BE2C (cell line): ENCODE results near the gene SMAD5.
A peak's percentile ranks its signal among the peaks of the same experiment; 100 is the strongest.

ENCODE experiments used
- DNase-seq: peaks from one replicate; pipeline ENCODE4 v3.0.0-alpha.2; 2020
- H3K27me3 ChIP-seq: fragments of 250-450 bp; sonication (Bioruptor Pico); 2 replicates; pipeline ENCODE4 v1.5.1; 2020; ENCODE audit warnings: mild to moderate bottlenecking
- H3K36me3 ChIP-seq: fragments of 250-450 bp; sonication (Bioruptor Pico); 2 replicates; pipeline ENCODE4 v1.5.1; 2020; ENCODE audit warnings: mild to moderate bottlenecking
- H3K4me1 ChIP-seq: fragments of 250-450 bp; sonication (Bioruptor Pico); 2 replicates; pipeline ENCODE4 v1.5.1; 2020
- H3K4me3 ChIP-seq: 2 replicates; pipeline ENCODE4 v1.5.1; 2011; ENCODE audit warnings: low read depth, low read length
- H3K9me3 ChIP-seq: fragments of 250-450 bp; sonication (Bioruptor Pico); 2 replicates; pipeline ENCODE4 v1.5.1; 2020
- TF ChIP-seq, protein P1 (sequence below): IDR thresholded peaks from 2 replicates; pipeline ENCODE4 v1.5.1; 2012; ENCODE audit warnings: mild to moderate bottlenecking, low read depth, low read length

Gene SMAD5

DNA sequence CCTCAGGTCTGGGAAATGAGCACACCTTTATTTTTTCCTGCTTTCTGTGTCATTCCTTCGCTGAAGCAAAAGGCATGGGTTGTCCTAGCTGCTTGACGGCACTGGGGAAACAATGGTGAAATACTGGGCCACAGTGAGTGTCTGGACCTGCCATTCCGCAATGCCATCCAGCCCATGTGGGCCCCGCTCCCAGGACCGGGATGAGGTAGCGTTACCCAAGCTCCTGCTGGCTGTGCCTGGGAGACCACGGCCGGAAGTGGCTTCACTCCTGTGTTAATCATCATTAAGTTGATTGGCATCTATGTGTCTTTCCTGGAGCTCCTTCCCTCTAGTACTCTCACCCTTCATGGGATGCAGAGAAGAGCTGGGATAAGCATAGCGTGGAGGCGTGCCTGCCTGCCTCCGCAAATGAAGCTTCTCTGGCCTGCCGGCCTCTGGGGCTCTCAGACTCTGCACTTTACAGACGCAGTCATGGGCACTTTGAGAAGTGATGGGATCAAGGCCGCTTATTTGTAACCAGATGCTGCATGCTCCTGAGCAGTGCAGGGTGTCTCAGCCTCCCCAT lies 76.8 kb downstream of the SMAD5 start:
- H3K9me3 ChIP-seq = no peaks in the 10 kb centered on the region
- H3K36me3 ChIP-seq = no peaks in the 10 kb centered on the region
- H3K4me3 ChIP-seq = no peak overlapping the region
- no peaks in the 10 kb centered on the region for H3K4me1 ChIP-seq
- peaks cover 10% of the 10 kb centered on the region for H3K27me3 ChIP-seq
- TF ChIP-seq, protein P1, sequence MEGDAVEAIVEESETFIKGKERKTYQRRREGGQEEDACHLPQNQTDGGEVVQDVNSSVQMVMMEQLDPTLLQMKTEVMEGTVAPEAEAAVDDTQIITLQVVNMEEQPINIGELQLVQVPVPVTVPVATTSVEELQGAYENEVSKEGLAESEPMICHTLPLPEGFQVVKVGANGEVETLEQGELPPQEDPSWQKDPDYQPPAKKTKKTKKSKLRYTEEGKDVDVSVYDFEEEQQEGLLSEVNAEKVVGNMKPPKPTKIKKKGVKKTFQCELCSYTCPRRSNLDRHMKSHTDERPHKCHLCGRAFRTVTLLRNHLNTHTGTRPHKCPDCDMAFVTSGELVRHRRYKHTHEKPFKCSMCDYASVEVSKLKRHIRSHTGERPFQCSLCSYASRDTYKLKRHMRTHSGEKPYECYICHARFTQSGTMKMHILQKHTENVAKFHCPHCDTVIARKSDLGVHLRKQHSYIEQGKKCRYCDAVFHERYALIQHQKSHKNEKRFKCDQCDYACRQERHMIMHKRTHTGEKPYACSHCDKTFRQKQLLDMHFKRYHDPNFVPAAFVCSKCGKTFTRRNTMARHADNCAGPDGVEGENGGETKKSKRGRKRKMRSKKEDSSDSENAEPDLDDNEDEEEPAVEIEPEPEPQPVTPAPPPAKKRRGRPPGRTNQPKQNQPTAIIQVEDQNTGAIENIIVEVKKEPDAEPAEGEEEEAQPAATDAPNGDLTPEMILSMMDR = no peak
- DNase-seq = no peak

DNA sequence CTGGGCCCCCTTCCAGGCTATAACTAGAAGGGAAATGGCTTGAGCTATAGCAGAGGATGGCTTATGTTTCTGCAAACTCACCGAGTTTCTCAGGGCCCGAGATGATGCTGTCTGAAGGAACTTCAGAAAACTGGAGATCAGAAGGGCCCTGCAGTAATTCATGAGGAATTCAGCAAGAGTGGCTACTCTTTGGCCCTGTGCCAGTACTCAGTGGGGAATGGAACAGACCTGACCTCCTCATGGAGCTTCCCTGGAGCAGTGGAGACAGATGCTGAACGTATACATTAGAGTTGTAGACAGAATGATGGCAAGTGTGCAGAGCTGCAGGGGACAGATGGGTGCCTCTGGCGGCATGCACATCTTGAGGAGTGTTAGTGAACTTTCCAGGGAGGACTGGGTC lies 77.6 kb downstream of the SMAD5 start:
- H3K9me3 ChIP-seq = no peaks in the 10 kb centered on the region
- no peak for DNase-seq
- no peak overlapping the region for H3K4me3 ChIP-seq
- H3K27me3 ChIP-seq = peaks cover 13% of the 10 kb centered on the region
- H3K4me1 ChIP-seq = no peaks in the 10 kb centered on the region
- TF ChIP-seq, protein P1 = no peak
- no peaks in the 10 kb centered on the region for H3K36me3 ChIP-seq

DNA sequence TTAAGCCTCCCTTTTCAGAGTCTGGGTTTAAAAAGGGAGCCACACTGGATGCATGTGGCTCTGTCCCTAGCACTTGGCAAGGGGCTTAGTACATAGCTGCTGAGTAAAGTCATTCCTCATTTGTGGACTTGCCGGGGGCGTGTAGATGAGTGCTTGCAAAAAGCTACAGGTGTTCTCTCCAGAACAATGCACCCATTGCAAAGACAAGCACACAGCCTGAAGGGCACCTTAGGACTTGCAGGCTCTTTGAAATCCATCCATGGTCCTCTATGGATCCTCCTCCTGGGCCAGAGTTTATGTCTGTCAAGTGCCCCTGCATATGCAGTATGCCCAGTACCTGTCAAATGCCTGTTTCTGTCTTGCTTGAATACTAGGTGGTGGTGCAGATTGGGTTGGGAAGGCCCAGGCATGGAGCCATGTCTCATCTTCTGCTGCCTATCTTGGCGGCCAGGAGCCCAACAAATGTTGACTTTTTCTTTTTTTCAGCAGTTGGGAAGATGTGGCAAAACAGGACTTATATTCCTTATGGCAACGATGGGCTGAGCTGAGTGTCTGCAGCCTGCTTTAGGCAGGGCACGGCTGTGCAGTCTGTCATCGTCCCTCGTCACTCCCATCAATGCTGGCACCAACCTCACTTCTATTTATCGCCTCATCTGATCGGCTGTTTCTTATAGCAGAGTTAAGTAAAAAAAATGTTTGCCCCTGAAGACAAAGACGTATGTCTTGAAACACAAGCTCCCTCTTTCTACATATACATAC lies 78.8 kb downstream of the SMAD5 start:
- H3K36me3 ChIP-seq = no peaks in the 10 kb centered on the region
- H3K4me1 ChIP-seq = no peaks in the 10 kb centered on the region
- DNase-seq = no peak
- TF ChIP-seq, protein P1 = no peak
- H3K9me3 ChIP-seq = no peaks in the 10 kb centered on the region
- peaks cover 13% of the 10 kb centered on the region for H3K27me3 ChIP-seq
- no peak overlapping the region for H3K4me3 ChIP-seq

DNA sequence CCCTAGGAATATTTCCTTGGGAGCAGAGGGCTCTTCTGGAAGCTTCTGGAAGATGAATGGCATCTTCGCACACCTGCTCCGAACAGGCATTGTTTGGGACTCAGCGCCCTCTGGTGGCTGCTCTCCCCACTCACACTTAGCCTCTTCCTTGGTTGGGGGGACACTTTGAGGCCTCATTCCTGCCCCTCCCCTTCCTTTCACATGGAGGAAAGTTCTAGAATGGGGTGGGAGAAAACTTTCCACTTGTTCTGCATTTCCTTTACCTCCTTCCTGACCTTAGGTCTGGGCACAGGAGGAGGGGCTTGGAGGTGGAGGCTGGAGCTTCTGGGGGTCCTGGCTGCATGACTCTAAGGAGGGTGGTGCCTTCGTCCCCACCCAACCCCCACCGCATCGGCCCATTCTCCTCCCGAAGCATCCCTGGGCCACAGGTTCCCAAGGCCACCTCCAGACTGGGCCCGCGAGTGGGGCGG lies 79.6 kb downstream of the SMAD5 start:
- peaks cover 13% of the 10 kb centered on the region for H3K27me3 ChIP-seq
- peak; percentile 66 for DNase-seq
- no peak overlapping the region for H3K4me3 ChIP-seq
- no peaks in the 10 kb centered on the region for H3K36me3 ChIP-seq
- TF ChIP-seq, protein P1 = peak; percentile 91
- H3K4me1 ChIP-seq = no peaks in the 10 kb centered on the region
- no peaks in the 10 kb centered on the region for H3K9me3 ChIP-seq

DNA sequence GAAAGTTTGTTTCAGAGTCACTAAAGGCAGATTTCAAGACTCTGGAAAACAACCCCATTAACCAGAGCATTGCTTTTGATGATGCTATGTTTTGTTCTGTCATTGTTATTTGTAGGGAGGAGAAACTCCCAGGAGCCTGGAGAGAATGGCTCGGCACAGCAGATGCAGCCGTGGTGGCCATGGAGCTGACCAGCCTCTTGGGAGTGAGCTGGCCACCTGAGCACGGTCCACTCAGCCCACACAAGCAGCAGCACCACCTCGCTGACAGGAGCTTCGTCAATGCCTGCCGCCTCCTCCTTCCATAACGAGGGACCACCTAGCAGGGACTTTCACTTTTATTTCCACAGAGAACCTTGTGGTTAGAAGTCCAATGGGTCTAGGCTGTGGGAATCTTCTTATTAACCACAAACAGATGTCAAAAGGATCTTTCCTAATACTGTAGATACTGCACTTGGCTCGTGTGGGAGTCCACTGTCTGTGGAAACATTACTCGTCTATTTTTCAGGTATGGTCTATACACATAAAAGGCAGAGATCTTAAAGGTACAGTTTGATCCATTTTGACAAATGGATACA lies 81.4 kb downstream of the SMAD5 start:
- TF ChIP-seq, protein P1 = no peak
- no peaks in the 10 kb centered on the region for H3K4me1 ChIP-seq
- no peak for DNase-seq
- H3K36me3 ChIP-seq = no peaks in the 10 kb centered on the region
- H3K27me3 ChIP-seq = peaks cover 13% of the 10 kb centered on the region
- H3K9me3 ChIP-seq = no peaks in the 10 kb centered on the region
- no peak overlapping the region for H3K4me3 ChIP-seq

DNA sequence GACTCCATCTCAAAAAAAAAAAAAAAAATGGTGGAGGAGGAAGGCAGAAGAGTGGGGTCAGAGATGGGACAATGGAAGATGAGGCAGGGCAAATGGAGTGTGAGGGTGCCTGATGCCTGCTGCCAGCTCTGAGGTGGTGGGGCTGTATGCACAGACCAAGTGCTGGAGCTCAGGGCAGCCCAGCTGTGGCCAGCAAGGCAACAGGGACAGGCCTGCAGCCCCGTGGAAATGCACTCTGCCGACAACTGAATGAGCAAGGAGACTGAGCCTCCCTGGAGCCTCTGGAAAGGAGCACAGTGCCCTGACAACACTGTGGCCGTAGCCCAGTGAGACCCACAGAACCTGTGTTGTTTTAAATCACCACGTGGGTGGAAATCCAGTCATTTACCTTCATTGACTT lies 83.2 kb downstream of the SMAD5 start:
- H3K4me3 ChIP-seq = no peak overlapping the region
- no peaks in the 10 kb centered on the region for H3K9me3 ChIP-seq
- TF ChIP-seq, protein P1 = no peak
- peaks cover 13% of the 10 kb centered on the region for H3K27me3 ChIP-seq
- no peaks in the 10 kb centered on the region for H3K36me3 ChIP-seq
- no peaks in the 10 kb centered on the region for H3K4me1 ChIP-seq
- DNase-seq = no peak
